Adrenal gland (tissue), 12 donors: ENCODE results near the gene DCTPP1. TPM values are rescaled to one million over a fixed set of nuclear protein-coding genes. Genes with fewer than 3 reads are reported as not detected.
"Not testable (repeated sequence)": the region's sequence is repeated elsewhere in the genome, so short reads cannot be mapped to it uniquely, and the experiment has no call there.

Experiments
- DNase-seq, 7 donors: peaks; one replicate each; pipeline ENCODE4 v3.0.0-alpha.2; 2019 to 2020
- H3K27ac ChIP-seq, 5 donors: fragments of 200-600 bp; sonication (generic) in 4 of 5; 1 replicate in 3 of 5; 2 replicates in 2 of 5; pipeline versions ENCODE4 v1.5.1 to v1.8.0; 2016 to 2020; ENCODE audit warnings: mild to moderate bottlenecking in 1 of 5
- H3K27me3 ChIP-seq: fragments of 200-600 bp; 2 replicates; pipeline ENCODE4 v1.8.0; 2021
- H3K36me3 ChIP-seq, 2 donors: fragments of 200-600 bp; replicated peaks in 1 of 2; 1 replicate in 1 of 2; 2 replicates in 1 of 2; pipeline versions ENCODE4 v1.5.1 to v1.8.0; 2018 to 2022
- H3K4me1 ChIP-seq, 2 donors: fragments of 200-600 bp; replicated peaks in 1 of 2; 1 replicate in 1 of 2; 2 replicates in 1 of 2; pipeline versions ENCODE4 v1.5.1 to v1.8.0; 2018 to 2021
- H3K4me3 ChIP-seq, 4 donors: fragments of 200-600 bp; sonication (generic) in 3 of 4; one replicate each; pipeline ENCODE4 v1.5.1; 2016 to 2018
- H3K9me3 ChIP-seq, 3 donors: fragments of 200-600 bp; sonication (generic) in 1 of 3; replicated peaks in 1 of 3; 1 replicate in 2 of 3; 2 replicates in 1 of 3; pipeline versions ENCODE4 v1.5.1 to v1.8.0; 2016 to 2021
- POLR2A ChIP-seq, 2 donors: fragments of 450-650 bp; IDR thresholded peaks; one replicate each; pipeline ENCODE4 v1.6.1; 2017; ENCODE audit warnings: antibody characterized with exemption in 2 of 2, mild to moderate bottlenecking in 2 of 2, moderate library complexity in 1 of 2
- WGBS, 4 donors: extraction: QIAGEN DNeasy Blood & Tissue Kit in 2 of 4; methylation state at CpG; one replicate each; pipeline versions ENCODE4 v1.1.5 to v1.1.7; 2013 to 2017; 5-methylcytosine and 5-hydroxymethylcytosine counted together
- intact Hi-C, 2 donors: fragments of 100-400 bp; cut with DNase I; formaldehyde crosslinking; loops; one replicate each; pipeline versions ENCODE4 v1.14.1 to v1.15.0; 2022 to 2023
- polyA plus RNA-seq, 3 donors: library from polyadenylated mRNA; stranded (reverse); fragments of 200-250 nt in 2 of 3; fragments of 350-450 nt in 1 of 3; fragmentation: Illumina TruSeq in 1 of 3; extraction: RNeasy Lipid Tissue Mini Kit (QIAGEN cat#74804) in 1 of 3; gene quantifications; one replicate each; pipeline ENCODE4 v1.2.3, GENCODE V29; 2013 to 2014
- total RNA-seq, 9 donors: library from RNA; depleted of rRNA in 4 of 9; stranded (reverse); fragments of >200 nt in 4 of 9; fragments of 120-200 nt in 1 of 9; fragmentation: NEBNext Ultra II Directional in 1 of 9; extraction: Animal tissue kit (Norgen Biotek cat#: 25700) in 1 of 9; gene quantifications; one replicate each; pipeline versions ENCODE4 v1.1.0 to v1.2.4, GENCODE V29; 2013 to 2023
- TF ChIP-seq, protein P1 (sequence below), 6 experiments: fragments of 450-650 bp in 4 of 6; fragments of 200-600 bp in 2 of 6; sonication (generic) in 1 of 6; IDR thresholded peaks; 1 replicate in 5 of 6; 2 replicates in 1 of 6; pipeline versions ENCODE4 v1.5.1 to v1.8.0; 2016 to 2021; ENCODE audit warnings: antibody characterized with exemption in 6 of 6, mild to moderate bottlenecking in 2 of 6, moderate library complexity in 1 of 6
- donor health status: healthy with polysubstance abuse.
- donor health status: Bipolar disorder and iron deficiency.
- donor health status: DM: yes; HTN: yes; CAD: no.
- donor health status: DM: no; HTN: no; CAD: no.
- donor health status: DM: no; HTN: no; CAD: no.
- donor health status: DM: yes; HTN: yes; CAD: no.

The DCTPP1 gene
- total and polyA plus RNA-seq, 12 donors = 11.7 to 33.9 (median 28.7) TPM

DNA sequence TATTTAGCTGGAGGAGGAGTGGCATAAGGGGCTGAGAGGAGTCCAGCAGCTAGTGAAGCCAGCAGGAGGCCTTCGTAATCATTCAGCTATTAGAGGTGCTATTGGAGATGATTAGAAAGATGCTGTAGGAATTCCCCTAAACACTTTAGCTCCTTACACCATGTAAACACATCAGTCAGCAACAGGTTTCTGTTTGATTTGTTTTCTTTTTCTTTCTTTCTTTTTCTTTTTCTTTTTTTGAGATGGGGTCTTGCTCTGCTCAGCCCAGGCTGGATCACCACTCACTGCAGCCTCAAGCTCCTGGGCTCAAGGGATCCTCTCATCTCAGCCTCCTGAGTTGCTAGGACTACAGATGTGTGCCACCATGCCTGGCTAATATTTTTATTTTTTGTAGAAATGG is 26.5 kb upstream of the DCTPP1 start:
- intact Hi-C loops = loop anchor here in 1 of 2 donors (5.0 to 10.0 kb wide), 2 partner anchors 61 to 168 kb away; no protein-coding TSS in a partner anchor
- TF ChIP-seq POLR2A (IDR thresholded peaks at IDR 0.05) = no peak
- TF ChIP-seq, protein P1, sequence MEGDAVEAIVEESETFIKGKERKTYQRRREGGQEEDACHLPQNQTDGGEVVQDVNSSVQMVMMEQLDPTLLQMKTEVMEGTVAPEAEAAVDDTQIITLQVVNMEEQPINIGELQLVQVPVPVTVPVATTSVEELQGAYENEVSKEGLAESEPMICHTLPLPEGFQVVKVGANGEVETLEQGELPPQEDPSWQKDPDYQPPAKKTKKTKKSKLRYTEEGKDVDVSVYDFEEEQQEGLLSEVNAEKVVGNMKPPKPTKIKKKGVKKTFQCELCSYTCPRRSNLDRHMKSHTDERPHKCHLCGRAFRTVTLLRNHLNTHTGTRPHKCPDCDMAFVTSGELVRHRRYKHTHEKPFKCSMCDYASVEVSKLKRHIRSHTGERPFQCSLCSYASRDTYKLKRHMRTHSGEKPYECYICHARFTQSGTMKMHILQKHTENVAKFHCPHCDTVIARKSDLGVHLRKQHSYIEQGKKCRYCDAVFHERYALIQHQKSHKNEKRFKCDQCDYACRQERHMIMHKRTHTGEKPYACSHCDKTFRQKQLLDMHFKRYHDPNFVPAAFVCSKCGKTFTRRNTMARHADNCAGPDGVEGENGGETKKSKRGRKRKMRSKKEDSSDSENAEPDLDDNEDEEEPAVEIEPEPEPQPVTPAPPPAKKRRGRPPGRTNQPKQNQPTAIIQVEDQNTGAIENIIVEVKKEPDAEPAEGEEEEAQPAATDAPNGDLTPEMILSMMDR (IDR thresholded peaks at IDR 0.05) = no peak
- Histone ChIP-seq H3K4me1 (no peaks in the 10 kb centered on the region), H3K4me3 (no peak overlapping the region), H3K27ac (no peak overlapping the region), H3K36me3 (no peaks in the 10 kb centered on the region), H3K9me3 (no peaks in the 10 kb centered on the region), H3K27me3 (no peaks in the 10 kb centered on the region)
- WGBS, 4 donors = 93 to 100% (median 97%) methylated on average over 1 of the region's 1 CpG
- no peak for DNase-seq

DNA sequence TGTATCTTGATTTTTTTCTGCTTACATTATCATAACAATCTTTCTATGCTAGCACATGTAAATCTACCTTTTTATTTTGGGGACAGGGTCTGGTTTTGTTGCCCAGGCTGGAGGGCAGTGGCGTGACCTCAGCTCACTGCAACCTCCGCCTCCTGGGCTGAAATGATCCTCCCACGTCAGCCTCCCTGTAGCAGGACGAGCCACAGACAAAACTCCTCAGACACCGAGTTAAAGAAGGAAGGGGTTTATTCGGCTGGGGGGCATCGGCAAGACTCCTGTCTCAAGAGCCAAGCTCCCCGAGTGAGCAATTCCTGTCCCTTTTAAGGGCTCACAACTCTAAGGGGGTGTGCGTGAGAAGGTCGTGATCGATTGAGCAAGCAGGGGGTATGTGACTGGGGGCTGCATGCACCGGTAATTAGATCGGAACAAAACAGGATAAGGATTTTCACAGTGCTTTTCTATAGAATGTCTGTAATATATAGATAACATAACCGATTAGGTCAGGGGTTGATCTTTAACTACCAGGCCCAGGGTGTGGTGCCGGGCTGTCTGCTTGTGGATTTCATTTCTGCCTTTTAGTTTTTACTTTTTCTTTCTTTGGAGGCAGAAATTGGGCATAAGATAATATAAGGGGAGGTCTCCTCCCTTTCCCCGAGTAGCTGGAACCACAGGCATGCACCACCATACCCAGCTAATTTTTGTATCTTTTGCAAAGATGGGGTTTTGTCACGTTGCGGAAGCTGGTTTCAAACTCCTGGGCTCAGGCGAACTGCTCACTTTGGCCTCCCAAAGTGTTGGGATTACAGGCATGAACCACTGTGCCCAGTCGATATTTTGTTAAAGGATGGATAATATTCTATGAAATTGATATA is 23.1 kb upstream of the DCTPP1 start:
- not testable (repeated sequence) for H3K27ac ChIP-seq, DNase-seq, H3K4me1 ChIP-seq, H3K36me3 ChIP-seq, H3K27me3 ChIP-seq, H3K9me3 ChIP-seq, H3K4me3 ChIP-seq
- WGBS, 4 donors = 73 to 80% (median 77%) methylated on average over 20 of the region's 20 CpGs
- intact Hi-C loops = loop anchor here in 1 of 2 donors (10.0 kb wide), 1 partner anchor 172 kb away; no protein-coding TSS in a partner anchor

DNA sequence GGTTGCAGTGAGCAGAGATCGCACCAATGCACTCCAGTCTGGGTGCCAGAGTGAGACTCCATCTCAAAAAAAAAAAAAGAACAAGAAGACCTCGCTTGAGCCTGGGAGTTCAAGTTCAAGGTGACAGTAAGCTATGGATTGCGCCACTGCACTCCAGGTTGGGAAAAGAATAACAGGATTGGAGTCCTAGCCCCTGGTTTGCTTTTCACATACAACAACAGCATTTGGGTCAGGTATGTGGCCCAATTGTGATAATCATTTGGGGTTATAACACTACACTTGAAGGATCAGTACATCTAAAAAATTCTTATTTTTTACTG is 19.2 kb upstream of the DCTPP1 start:
- H3K4me3 ChIP-seq = no peak overlapping the region
- no peak overlapping the region for H3K27ac ChIP-seq
- no peaks in the 10 kb centered on the region for H3K27me3 ChIP-seq
- peaks cover 11 to 16% of the 10 kb centered on the region in 2 donors for H3K4me1 ChIP-seq
- intact Hi-C loops = loop anchor here (5.0 to 10.0 kb wide), 2 partner anchors 76 to 78 kb away; partner anchors contain the start of gene ZNF768 (in 2 of the 2)
- no peaks in the 10 kb centered on the region for H3K36me3 ChIP-seq
- no peaks in the 10 kb centered on the region for H3K9me3 ChIP-seq
- no peak for DNase-seq
- WGBS, 4 donors = 72 to 90% (median 80%) methylated on average over 3 of the region's 3 CpGs
- TF ChIP-seq, protein P1 (IDR thresholded peaks at IDR 0.05) = no peak
- no peak for TF ChIP-seq POLR2A (IDR thresholded peaks at IDR 0.05)

DNA sequence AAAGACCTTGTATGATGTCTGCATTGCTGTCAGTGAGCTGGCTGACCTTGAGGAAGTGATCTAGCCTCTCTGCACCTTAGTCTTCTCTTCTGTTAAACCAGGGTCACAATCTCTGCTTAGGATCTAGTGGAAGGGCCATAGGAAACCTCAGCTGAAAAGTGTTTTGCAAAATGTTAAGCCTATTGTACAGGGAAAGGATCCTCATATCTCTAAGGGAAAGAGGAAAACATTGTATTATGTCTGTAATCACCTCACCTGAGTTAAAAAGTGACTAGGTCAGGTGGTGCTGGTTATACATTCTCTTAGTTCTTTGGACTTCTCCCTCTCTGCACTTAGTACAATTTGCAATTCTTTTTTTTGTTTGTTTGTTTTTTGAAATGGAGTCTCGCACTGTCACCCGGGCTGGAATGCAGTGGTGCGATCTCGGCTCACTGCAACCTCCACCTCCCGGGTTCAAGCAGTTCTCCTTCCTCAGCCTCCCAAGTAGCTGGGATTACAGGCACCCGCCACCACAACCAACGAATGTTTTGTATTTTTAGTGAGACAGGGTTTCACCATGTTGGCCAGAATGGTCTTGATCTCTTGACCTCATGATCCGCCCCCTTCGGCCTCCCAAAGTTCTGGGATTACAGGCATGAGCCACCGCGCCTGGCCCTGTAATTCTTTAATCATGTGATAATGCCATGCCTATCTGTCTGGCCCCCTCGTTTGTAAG is 17.8 kb upstream of the DCTPP1 start:
- no peak for DNase-seq
- Histone ChIP-seq H3K4me1 (peaks cover 11 to 25% of the 10 kb centered on the region in 2 donors), H3K27ac (no peak overlapping the region), H3K27me3 (no peaks in the 10 kb centered on the region), H3K4me3 (no peak overlapping the region), H3K36me3 (no peaks in the 10 kb centered on the region), H3K9me3 (no peaks in the 10 kb centered on the region)
- intact Hi-C loops = loop anchor here (5.0 to 10.0 kb wide), 2 partner anchors 77 to 80 kb away; partner anchors contain the start of gene ZNF768 (in 2 of the 2)
- WGBS, 4 donors = 83 to 88% (median 85%) methylated on average over 12 of the region's 12 CpGs
- TF ChIP-seq POLR2A (IDR thresholded peaks at IDR 0.05) = no peak
- TF ChIP-seq, protein P1 (IDR thresholded peaks at IDR 0.05) = no peak
